Left cardiac atrium (tissue), 4 donors: ENCODE data around the gene TBCK. TPM values are rescaled to one million over a fixed set of nuclear protein-coding genes. Genes with fewer than 3 reads are reported as not detected.

Experiments
- ATAC-seq, 2 donors: fragments of 200-7000 bp; cut with Tn5 transposase; one replicate each; pipeline ENCODE4 v1.9.1; 2020; ENCODE audit warnings: mild to moderate bottlenecking in 2 of 2, moderate library complexity in 2 of 2
- DNase-seq: peaks from one replicate; pipeline ENCODE4 v3.0.0-alpha.2; 2020
- intact Hi-C, 2 donors: fragments of 100-400 bp; cut with DNase I; formaldehyde crosslinking; loops; one replicate each; pipeline versions ENCODE4 v1.14.1 to v1.15.1; 2022 to 2023
- long read RNA-seq: library from polyadenylated mRNA; unstranded; transcript quantifications from one replicate; pipeline ENCODE4 v2.0.0, GENCODE V29; 2021
- total RNA-seq, 2 donors: library from RNA; stranded (reverse); fragmentation: NEBNext Ultra II Directional; extraction: Animal tissue kit (Norgen Biotek cat#: 25700); gene quantifications; one replicate each; pipeline ENCODE4 v1.2.1, GENCODE V29; 2021
- donor health status: DM: no; HTN: yes; CAD: no.
- donor health status: DM: no; HTN: yes; CAD: no; lungs with severe emphysema.
- donor health status: DM: yes; HTN: yes; CAD: no.
- donor health status: Dilated cardiomyopathy.

The TBCK gene
- 10 to 100 TPM; 19.4 to 22.8 TPM for total RNA-seq
- long read RNA-seq, partial matches to known transcripts: 1 of 2 reads
- long read RNA-seq, other reads (novel, unspliced or antisense): 0 of 2 reads

DNA sequence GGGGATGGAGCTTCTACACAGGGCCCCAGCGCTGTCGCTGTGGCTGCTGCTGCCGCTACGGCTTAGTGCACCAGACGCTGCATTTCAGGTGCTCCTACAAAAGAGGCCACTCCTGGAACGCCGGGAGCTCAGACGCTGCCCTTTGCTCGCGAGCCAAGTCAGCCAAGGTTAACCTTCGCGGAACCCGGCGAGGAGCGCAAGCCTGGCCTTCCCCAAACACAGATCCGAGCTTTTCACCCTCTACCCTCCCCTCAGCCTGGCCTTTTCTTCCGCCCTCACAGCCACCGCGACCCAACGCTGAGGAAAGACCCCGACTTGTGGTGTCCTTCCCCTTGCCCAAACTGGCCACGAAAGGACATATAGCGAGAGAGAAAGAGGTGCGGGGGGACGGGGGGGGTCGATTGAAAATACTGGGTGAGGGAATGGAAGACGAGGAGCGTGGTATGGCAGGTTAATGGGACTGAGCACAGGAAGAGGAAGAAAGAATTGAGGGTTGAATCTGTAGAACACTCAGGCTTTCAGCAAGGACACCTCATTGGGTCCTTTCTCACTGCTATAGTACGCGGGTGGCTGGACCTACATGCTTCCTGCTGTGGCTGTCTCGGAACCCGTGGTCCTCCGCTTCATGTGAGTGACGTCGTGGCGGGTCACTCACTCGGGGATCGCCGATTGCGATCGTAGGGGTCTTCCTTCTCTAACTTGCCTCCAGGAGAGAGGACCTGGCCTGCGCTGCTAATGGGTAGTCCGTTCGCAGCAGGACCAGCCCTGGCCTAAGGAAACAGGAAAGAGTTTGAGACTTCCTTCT lies at the start of gene TBCK, which contains the start of gene AIMP1:
Gene TBCK, minus strand, starts transcription at position 242 of the 805 bp plus-strand sequence. CDS start 7,249 bp downstream, outside the sequence.
Gene AIMP1, plus strand, starts transcription at position 583 of the 805 bp plus-strand sequence. CDS start 8,460 bp downstream, outside the sequence.
- DNase-seq: peak; percentile 91
- intact Hi-C loops: no loop called here
- ATAC-seq: peak; percentile 97 to 98

- DNase-seq (no peak), ATAC-seq (peak; percentile 88 to 99)
- intact Hi-C loops: loop anchor here in 1 of 2 donors (5.0 kb wide), 1 partner anchor 137 kb away; no protein-coding TSS in a partner anchor
Observed at GRCh38 chr4:106365613-106366012, 49.6 kb upstream of the TBCK start.

- intact Hi-C loops: no loop called here
- no peak for ATAC-seq
- DNase-seq: no peak
Observed at GRCh38 chr4:106364282-106364681, 48.3 kb upstream of the TBCK start.

GRCh38 chr4:106362086-106362825 lies 46.2 kb upstream of the TBCK start:
- ATAC-seq (no peak), DNase-seq (no peak)
- intact Hi-C loops: no loop called here

DNA sequence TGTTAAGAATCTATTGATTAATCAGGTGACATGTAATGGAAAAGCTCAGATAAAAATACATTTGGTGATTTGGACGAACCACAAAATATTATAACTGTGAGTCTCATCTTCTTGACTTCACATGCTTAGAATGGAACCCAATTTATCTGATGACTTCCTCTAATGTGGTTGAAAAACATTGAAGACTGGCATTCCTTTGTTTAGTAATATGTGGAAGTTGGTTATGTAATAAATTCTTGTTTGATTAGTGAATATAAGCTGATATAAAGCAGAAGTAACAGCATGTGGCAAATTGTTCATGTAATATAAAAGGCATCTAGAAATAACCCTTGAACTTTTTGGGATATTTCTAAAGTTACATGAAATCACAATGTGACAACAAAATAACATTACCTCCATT lies 42.9 kb upstream of the TBCK start:
- no peak for ATAC-seq
- intact Hi-C loops: no loop called here
- DNase-seq: no peak

DNA sequence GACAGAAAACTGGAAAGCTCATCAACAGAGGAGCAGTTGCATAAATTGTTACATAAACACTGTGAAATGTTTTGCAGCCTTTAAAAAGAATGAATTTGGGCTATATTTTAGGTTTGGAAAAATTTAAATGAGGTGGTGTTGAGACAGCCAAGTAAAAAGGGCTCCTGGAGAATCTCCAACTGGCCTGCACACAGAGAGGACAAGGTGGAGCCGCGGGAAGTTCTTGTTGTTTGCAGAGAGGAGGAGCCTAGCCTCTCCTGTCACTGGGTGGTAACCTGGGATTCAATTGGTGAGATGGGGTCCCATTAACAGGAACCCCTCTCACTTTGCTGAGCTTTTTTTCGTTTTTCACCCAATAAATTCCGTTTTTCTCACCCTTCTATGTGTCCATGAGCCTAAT lies 39.2 kb upstream of the TBCK start:
- intact Hi-C loops: no loop called here
- DNase-seq (peak; percentile 26), ATAC-seq (peak in 1 of 2 donors; percentile 49)

DNA sequence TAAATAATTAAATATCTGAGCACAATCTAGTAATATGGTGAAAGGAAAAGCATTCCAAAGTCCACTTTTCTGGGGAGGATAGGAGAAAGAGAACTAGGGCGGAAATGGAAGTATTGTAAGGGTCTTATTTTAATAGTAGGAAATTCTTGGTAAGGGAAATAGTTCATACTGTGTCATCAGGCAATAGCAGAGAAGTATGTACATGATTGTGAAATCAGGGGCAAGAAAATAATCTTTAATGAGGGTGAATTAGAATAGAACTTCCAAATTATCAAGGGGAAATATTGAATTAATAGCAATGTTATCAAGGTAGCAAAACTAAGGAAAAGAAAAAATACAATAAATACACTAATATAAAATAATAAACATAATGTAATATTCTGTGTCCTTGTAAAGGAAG lies 37.8 kb upstream of the TBCK start:
- DNase-seq (no peak), ATAC-seq (no peak)
- intact Hi-C loops: no loop called here

GRCh38 chr4:106351016-106351415 lies 35.0 kb upstream of the TBCK start:
- ATAC-seq (no peak), DNase-seq (no peak)
- intact Hi-C loops: no loop called here

- intact Hi-C loops: no loop called here
- ATAC-seq: no peak
- no peak for DNase-seq
Observed at GRCh38 chr4:106347167-106347566, 31.2 kb upstream of the TBCK start.

DNA sequence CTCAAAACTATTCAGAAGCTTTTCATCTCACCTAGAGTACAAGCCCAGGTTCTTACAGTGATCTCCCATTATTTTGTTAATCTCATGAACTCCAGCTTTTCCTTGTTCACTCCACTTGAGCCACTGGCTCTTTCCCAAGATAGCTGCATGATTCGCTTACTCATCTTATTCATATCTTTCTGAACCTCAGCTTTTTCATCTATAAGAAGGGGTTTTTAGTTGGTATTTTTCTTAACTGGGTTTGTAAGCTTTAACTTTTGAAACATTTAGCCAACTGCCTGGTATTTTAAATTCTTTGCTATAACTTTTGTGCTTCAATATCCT lies 28.6 kb upstream of the TBCK start:
- ATAC-seq: no peak
- intact Hi-C loops: no loop called here
- DNase-seq: no peak

DNA sequence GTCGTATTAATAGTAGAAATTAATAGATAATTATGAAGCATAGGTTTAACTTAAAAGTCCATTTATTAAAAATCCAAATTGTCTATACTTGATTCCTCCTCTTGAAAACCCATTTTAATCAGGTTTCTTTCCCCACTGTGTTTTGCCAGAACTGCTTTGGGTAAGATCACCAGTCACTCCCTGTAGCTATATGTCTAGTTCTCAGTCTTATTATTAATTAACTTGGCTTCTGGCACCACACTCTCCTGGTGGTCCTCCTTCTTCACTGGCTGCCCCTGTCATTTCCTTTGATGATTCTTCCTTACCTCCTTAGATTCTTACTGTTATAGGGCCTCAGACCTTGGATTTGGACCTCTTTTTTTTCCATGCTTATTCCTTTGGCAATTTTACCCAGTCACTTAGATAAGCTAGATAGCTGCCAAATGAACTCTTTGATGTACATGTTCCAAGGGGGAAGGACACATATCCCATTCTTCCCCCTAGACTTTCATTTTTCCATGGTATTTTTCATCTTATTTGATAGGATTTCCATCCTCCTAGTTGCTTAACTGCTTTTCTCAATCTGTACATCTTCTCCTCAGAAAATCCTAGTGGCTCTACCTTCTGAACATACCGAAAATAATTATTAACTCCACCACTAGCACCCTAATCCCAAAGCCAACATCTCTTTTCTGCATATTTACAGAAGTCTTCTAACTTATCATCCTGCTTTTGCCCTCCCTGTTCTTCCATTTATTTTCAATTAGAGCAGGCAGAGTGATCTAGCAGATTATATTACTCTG lies 28.0 kb upstream of the TBCK start:
- ATAC-seq (no peak), DNase-seq (no peak)
- intact Hi-C loops: no loop called here

GRCh38 chr4:106340774-106341173 lies 24.8 kb upstream of the TBCK start:
- ATAC-seq (no peak), DNase-seq (no peak)
- intact Hi-C loops: no loop called here

GRCh38 chr4:106339431-106339830 lies 23.4 kb upstream of the TBCK start:
- intact Hi-C loops: no loop called here
- DNase-seq (no peak), ATAC-seq (no peak)

- ATAC-seq (no peak), DNase-seq (no peak)
- intact Hi-C loops: no loop called here
Observed at GRCh38 chr4:106338671-106339070, 22.7 kb upstream of the TBCK start.

DNA sequence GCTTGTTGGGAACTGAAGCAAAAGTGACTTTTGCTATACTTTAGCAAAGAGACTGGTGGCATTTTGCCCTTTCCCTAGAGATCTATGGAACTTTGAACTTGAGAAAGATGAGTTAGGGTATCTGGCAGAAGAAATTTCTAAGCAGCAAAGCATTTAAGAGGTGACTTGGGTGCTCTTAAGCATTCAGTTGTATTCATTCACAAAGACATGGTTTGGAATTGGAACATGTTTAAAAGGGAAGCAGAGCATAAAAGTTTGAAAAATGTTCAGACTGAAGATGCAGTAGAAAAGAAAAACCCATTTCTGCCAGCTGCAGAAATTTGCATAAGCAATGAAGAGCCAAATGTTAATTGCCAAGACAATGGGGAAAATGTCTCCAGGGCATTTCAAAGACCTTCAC lies 21.9 kb upstream of the TBCK start:
- ATAC-seq (no peak), DNase-seq (no peak)
- intact Hi-C loops: no loop called here

GRCh38 chr4:106336618-106337017 lies 20.6 kb upstream of the TBCK start:
- intact Hi-C loops: no loop called here
- DNase-seq (no peak), ATAC-seq (no peak)

DNA sequence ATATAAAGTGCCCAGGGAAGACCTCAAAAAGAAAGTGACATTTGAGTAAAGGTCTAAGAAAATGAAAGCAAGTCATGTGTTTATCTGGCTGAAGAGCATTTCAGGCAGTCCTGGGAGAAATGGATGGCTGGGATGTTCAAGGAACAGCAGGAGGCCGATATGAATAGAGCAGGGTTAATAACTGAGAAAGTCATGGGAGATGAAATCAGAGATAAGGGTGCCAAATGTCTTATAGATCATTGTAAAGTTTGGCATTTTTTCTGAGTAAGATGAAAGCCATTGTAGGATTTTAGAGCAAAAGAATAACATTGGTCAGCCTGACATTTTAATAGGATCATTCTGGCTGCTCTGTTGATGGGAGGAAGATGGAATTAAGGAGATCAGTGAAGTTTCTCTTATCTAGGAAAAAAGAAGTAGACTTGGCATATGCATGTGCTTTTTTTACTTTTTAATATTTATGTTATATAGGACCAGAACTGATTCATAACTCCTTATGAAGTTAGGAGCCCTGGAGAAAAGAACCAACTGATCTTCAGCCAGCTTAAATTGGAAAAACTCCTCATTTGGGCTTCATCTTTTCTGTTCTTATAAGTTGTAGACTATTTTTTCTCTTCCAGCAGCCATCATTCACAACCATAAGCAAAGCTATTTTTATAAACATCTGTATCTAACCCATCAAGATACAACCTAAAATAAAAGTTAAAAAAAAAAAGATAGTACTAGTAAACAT lies 18.9 kb upstream of the TBCK start:
- ATAC-seq: no peak
- no peak for DNase-seq
- intact Hi-C loops: no loop called here

DNA sequence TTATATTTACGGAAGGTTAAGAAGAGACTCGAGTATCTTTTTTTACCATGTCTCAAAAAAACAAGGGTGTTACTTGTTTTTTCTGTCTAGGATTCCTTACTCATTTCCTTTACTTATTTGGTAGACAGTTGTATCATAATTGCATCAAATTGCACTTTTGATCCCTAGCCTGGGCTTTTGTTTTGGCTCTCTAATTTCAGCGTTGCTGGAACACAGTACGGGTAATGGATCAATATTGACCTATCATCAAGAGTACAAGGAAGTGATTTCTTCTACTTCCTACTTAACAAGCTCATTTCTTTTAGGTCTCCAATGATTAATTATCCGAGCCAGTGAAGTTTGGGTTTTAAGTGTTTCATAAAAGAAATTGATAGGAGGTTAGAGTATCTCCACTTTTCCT lies 17.2 kb upstream of the TBCK start:
- intact Hi-C loops: no loop called here
- no peak for DNase-seq
- no peak for ATAC-seq

GRCh38 chr4:106329041-106329618 lies 13.1 kb upstream of the TBCK start:
- DNase-seq: no peak
- ATAC-seq: peak; percentile 46 to 74
- intact Hi-C loops: no loop called here
